ENCODE measurements around the gene ARHGAP42.

Gene ARHGAP42

DNA sequence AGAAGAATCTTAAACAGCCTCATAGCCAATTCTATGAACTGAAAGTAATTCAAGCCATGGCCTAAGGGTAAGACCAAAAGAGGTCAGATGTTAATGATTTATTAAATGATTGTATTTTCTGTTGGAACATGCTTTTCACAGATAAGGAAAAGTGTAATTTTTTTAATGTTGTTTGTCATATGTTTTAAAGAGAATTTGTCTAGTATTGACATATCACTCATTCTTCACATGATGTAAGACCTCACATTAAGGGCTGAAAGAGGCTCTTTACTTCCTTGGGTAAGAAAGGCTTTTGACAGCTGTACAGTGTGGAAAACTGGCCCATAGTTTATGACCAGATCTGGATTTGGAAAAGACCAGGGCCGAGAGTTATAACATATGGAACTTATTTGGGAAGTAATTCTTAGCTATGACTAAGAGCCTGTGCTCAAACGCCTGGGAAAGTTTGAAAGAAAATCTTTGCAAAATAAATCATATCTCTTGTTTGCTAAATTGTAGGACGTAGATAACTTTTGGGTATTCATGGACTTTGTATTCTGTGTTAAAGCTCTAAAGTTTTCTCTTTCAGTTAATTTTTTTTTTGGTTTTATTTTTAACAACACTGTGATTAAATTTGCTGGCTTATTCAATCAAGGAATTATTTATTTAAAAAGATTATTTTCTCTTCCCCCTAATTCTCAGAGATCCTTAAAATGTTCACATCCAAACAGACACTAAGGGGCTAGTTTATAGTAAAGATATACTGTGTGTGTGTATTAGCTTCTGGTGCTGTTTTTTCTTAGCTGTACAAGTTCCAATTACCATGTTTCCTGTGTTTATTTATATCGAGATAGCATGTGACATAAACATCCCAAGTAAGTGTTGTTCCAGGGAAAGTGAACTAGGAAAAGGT, 162.2 kb downstream of the ARHGAP42 start:
- DNase-seq = no peak

DNA sequence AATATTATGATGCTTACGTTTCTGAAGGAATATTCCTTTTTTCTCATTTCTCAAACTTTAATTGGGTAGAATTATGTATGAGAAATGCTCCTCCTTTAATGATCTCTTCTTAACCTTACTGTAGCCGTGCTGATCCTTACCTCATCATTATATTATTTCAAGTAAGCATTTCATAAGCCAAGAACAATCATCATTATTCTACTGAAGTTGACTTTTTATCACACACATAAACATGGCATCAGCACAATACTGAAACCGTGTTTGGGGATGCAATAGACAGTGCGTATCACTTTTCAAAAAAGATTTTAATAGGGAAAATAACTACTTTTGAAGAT, 162.8 kb downstream of the ARHGAP42 start:
- DNase-seq = no peak

DNA sequence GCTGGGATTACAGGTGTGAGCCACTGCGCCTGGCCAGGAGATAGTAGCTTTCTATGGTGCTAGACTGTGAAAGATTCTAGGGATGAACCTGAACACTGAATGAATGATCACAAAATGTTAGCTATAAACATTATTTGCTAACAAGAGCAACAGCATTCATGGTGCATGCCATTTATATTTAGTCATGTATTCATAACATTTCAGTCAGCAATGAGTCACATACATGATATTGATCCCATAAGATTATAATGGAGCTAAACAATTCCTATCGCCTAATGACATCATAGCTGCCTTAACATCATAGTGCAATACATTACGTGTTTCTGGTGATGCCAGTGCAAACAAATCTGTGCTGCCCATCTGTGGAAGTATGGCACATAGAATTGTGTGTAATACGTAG, 164.1 kb downstream of the ARHGAP42 start:
- DNase-seq = no peak

DNA sequence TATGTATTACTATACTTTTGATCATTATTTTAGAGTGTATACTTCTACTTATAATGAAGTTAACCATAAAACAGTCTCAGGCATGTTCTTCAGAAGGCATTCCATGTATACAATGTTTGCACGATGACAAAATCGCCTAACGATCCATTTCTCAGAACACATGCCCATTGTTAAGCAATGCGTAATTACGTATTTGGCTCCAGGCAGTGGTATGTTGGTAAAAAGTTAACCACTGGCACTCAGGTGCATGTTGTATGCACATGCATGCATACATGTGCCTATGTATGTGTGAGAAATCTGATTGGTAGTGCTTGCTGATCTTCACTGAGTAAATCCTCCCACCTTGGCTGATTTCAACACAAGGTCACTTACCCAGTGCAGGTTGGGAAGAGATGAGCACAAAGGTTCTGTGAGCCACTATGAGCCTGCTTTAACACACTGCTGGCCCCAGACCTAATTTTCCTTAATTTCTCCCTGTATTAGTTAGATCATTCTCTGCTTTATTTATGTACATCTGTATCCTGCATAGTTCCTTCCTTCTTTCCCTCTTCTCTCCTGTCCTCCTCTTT, 164.6 kb downstream of the ARHGAP42 start:
- no peak for DNase-seq

DNA sequence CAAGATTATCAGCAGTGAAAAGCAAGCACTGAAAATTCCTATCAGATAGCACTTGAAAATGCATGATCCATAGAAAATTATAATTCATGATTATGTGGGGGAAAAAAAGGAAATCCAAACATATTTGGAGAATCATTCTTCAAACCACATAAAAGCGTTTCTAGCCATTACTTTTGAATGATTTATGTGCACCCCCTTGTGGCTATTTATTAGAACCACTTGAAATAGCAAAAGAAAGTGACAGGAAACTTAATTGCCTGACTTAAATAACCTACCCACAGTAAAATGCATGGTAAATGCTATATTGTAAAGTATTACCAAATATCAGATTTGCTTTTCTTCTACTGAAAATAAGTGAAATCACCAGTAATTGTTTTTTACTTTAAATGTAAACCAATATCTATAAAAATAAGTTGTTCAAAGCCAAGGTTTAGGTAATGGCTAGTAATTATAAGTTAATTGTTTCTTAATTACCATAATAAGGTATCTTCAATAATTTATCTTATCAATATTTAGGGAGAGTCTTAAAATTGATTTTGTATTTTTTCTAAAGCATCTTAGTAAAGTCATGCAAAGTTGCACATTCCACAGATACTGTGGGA, 168.5 kb downstream of the ARHGAP42 start:
- no peak for DNase-seq

DNA sequence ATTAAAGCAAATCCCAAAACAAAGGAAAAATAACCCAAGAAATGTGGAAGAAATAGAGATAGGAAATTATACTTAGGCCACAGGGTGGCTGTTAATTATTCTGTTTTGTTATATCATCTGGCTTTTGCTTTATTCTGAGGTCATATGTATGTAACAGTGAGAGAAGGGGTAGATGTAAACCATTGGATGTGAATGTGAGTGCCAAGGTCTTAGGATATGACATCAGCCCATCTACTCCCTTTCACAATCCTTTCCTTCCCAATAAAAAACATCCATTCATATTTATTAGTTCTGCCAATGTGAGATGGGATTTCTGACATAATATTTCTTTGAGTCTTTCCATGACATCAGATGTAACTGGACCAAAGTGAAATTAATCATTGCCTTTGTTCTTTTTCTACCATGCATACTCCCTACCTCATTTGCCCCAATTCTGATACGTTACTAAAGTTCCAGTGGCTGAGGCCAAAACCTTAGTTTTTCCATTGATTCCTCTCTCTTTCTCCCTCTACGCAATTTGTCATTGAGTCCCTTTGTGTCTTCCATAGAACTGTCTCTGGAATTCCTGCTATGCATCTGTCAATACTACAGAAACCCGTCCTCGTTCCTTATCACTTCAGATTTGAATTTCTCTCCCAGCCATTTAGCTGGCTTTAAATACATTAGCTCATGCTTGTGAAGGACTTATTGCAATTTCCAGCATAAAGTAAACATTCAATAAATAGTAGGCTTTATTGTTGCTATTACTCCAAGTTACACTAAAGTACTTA, 170.3 kb downstream of the ARHGAP42 start:
- no peak for DNase-seq

DNA sequence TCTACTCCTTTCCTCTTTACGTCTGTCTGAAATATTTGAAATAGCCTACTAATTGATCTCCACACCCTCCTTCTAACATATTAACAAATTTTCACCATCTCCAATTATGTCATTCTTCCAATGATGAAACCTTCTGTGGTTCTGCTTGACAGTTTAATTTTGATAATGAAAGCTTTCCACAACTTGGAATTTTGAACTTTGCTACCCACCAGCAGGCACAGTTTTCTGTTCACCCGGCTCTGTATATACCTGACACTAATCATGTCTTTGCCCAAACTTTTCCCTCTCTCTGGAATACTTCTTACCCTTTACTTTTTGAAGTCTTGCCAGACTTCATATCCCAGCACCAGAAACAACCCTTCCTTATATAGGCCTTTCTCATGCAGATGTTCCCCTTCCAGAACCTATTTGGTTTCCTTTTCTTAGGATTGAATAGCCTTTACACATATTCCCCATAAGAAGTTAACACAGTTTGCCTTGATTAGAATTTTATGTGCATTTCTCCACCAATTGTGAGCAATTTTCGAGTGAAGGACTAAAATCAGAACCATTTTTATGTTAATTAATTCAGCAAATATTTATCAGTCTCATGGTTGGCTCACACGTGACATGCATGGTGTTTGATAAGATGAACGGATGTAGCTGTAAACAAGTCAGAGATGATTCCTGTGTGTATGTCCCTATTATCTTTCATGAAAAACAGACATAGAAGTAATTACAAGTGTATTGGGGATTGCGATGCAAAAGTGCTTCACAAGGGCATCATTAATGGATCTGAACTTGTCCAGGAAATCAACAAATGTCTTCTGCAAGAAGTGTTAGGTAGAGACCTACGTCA, 173.4 kb downstream of the ARHGAP42 start:
- no peak for DNase-seq

DNA sequence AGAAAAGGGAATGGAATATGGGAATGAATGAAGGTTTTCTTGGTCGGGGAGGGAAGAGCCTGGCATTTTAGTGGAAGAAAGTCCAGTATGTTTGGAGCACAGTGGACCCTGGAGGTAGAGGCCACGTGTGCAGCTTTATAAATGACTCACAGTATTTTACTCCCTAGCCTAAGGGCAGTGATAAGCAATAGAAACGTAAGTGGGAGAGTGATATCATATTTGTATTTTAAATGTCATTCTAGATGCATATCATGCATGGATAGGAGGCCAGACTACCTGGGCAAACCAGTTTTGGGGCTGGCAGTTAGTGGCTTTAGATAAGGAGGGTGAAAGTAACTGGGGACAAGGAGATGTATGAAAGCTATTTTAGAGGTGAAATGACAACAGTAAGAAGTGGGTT, 174.1 kb downstream of the ARHGAP42 start:
- no peak for DNase-seq

DNA sequence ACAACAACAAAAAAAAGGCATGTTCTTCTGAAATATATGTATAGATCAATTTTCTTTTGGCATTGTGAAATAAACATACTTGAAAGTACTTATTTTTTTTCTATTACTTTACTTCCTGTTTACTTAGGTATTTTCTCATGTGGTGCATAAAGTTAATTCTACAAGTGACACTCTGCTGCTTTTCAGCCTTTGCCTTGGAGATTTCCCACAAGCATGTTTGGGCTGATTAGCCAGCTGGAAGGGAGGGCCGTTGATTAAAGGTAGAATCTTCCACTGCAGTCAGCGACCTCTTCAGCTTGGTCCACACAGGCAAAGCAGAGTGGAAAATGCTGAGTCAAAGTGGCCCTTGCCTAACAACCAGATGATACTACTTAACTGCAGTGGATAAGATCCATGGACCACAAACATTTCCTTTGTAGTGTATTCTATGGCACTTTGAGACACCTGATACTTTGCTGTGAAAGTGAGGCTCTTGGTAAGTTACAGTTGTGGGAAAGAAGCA, 176.0 kb downstream of the ARHGAP42 start:
- no peak for DNase-seq

DNA sequence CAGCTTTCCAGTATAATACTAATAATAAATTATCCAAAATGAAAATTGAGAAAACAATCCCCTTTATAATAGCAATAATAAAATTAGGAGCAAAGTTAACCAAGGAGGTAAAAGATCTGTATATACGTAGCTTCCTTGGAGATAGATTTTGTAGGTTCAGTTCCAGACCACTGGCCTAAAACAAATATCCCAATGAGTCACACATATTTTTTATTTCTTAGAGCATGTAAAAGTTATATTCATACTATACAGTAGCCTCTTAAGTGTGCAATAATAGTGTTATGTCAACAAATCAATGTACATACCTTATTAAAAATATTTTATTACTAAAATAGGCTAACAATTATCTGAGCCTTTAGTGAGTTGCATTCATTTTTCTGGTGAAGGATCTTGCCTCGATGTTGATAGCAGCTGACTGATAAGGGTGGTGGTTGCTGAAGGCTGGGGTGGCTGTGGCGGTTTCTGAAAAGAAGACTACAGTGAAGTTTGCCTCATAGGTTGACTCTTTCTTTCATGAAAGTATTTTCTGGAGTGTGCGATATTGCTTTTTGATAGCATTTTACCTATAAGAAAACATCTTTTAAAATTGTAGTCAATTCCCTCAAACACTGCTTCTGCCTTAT, 178.5 kb downstream of the ARHGAP42 start:
- DNase-seq = no peak

DNA sequence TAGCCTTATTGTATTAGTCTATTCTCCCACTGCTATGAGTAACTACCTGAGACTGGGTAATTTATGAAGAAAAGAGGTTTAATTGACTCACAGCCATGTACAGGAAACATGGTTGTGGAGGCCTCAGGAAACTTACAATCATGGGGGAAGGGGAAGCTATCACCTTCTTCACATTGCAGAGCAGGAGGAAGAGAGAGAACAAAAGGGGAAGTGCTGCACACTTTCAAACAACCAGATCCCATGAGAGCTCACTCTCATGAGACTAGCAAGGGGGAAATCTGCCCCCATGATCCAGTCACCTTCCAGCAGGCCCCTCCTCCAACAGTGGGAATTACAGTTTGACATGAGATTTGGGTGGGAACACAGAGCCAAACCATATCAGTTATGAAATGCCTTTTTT, 179.4 kb downstream of the ARHGAP42 start:
- no peak for DNase-seq

DNA sequence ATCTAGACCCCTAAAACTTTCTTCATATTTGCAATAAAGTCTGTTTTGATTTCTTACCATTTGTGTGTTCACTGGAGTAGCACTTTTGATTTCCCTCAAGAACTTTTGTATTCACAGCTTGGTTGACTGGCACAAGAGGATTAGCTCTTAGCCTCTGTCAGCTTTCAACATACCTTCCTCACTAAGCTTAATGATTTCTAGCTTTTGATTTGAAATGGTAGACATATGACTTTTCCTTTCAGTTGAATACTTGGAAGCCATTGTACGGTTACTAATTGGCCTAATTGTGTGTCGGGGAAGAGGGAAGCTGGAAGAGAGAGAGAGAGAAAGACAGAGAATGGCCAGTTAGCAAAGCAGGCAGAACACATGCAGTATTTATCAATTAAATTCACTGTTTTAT, 180.5 kb downstream of the ARHGAP42 start:
- no peak for DNase-seq

DNA sequence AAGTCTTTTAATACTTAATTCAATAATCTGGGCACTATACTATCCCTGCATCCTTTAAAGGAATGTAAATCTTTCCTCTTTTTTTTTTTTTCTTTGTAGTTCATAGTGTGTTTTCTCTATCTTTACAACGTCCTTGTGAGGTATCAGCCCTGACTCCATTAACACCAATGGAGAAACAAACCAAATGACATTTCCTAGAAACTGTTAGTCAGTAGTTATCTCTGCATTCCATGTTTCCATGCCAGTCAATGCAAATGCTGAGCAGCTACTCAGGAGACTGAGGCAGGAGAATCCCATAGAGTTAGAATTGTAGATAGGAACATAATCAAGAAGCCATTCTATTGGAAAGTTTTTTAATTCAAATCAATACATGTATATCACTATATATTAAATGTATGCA, 182.2 kb downstream of the ARHGAP42 start:
- DNase-seq = no peak

DNA sequence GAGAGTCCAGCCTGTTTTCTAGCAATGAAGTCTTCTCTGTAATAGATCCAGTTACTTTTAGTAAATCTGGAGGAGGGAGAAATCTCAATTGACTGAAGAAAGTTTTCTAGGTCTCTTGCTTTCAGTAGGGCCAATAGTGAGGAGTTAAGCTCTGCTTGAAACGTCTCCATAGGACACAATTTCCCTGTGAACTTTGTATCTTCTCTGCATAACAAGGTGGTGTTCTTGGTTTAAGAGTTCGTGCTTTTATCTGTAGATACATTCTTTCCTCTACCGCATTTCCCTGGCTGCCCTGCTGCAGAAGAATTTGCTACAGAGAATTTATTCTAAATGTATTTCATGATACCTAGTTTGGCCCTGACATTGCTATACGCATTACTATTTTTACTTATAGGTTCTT, 183.1 kb downstream of the ARHGAP42 start:
- no peak for DNase-seq

DNA sequence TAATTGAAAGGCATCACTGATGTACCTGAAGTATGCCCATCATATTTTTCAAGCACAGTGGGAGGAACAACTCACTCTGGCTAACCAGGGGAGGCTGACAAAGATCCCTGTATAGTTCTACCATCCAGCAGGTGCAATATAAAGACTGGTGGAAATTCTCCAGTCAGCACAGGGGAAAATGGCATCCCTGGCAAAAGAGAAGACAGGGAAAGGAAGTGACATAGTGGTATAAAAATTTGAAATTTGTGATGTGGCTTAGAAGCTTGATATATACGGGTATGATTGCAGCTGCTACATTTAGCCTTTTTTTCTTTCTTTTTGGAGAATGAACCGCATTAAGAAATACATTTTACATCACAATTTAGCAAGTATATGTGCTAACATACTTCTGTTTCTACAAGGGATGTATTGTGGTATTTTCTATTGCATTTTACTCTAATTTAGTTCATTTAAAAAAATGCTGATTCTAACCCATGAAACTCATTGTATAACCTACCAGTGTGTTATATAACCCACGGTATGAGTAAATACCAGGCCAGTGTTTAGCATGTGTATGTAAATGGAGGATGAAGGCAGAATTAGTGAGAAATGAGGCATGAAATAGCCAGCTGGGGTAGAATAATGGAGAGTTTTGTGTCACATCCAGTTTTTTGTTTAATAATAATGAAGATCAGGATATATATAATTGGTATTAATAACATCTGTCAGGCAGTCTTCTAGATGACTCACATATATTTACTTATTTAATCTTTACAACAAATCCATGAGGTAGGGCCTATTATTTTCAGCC, 186.1 kb downstream of the ARHGAP42 start:
- no peak for DNase-seq

DNA sequence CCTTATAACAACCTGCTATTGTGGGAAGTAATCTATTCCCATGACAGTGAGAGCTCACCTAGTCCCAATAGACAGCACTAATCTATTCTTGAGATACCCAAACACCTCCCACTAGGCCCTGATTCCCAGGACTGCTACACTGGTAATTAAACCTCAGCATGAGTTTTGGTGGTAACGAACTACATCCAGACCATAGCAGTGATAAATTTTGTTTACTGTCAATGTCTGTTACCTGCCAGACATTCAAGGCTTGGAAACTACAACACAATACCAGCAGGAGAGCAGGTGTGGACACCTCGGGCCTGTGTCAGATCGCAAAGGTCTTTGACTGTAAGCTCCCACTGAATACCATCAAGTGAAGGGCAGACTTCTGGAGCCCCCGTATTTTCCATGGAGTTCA, 187.1 kb downstream of the ARHGAP42 start:
- DNase-seq = no peak

DNA sequence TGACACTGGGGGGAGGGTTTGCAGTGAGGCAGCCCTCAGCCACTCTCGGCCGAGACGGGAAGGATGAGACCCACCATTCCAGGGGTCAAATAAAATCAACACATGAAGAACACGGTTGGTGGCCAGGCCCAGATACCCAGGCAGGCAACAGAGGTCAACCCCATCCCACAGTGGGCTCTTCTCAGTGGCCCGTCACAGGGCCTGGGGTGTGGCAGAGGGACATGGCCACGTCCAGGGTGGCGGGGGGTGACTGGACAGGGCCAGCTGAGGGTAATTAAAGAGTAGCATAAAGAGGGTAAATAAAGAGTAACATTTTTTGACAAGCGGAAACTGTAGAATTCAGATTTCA, 188.4 kb downstream of the ARHGAP42 start:
- no peak for DNase-seq

DNA sequence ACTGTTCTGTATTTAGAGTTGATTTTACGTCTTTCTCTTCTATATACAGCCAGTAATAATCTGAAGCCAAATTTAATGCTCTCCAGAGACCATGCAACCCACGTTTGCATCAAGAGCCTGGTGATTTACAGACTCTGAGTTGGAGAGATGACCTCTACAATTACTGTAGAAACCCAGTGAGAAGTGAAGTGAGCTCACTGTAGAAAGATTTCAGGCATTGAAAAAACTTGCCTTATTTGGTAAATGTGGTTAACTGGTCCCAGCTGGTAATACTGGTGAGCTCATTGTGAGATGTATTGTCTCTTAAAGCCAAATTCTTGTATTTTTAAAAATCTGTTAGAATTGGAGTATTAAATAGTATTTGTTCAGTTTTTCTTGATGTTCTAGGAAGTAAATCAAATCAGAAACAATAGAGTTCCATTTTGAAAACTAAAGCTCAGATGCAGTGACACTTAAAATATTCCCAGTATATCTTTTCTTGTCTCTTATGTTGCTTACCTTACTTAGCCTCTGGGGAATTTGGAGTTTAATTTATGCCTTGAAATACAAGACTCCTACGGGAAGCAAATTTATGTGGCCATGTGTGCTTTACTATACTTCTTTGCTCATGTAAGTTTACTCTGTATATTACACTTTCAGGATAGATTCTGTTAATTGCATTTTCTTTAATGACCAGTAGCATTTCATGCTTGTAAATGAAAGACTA, 189.9 kb downstream of the ARHGAP42 start:
- DNase-seq = no peak

DNA sequence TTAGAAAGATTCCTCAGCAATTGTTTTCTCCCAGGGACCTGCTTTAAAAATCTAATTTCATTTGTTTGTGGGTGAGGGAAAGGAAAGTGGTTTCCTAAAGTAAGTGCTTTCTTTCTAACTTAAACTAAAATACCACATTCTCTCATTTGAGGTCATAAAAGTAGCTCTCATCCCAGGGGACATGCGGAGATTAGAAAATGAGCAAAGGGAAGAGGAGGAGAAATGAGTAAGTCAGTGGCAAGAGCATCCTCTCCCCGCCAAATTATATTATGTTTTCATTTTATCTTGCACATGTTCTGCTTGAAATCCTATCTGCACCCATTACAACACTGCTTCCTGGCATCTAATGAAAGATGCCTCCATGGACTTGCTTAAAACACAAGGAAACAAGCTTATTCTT, 191.4 kb downstream of the ARHGAP42 start:
- no peak for DNase-seq

DNA sequence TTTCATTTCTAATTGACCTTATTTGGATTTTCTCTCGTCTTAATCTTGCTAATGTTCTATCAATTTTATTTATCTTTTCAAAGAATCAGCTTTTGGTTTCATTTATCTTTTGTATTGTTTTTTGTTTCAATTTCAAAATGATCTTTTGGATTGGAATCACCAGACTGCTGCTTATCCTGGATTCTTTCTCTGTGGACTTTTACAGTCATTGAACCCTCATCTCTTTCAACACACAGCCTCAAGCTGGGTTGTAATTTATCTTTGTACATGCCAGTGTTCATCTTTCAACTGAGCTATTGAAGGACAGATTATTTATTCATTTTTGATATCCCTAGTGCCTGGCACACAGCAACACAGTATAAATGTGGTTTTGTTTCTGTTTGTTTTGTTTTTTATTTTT, 195.9 kb downstream of the ARHGAP42 start:
- no peak for DNase-seq

DNA sequence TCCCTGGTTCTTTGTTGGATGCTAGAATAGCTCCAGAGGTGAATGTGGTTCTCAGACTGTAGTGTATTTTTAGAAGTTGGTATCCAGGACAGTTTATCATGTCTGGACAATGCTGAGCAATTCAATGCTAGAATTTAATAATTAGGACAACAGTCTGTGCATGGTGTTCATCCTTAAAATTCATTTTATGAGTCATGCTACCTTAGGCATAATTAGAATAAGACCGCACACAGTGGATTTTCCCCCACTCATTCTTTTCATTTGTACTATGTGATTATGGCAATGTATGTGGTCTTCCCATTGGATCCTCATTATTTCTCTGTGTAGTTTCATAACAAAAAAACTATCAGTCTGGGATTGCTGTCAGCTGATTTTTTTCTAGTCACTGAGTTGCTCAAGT, 196.7 kb downstream of the ARHGAP42 start:
- DNase-seq = no peak

All from activated naive CD4-positive, alpha-beta T cell treated with anti-CD3 and anti-CD28 coated beads, Interleukin-2, amount 50 U/mL, for 16 hours (primary cell).